ENCODE measurements around the gene TRIM41.

- TF ChIP-seq CTCF (IDR thresholded peaks at IDR 0.05) (no peak), POLR2A (IDR thresholded peaks at IDR 0.05) (no peak)
These were observed 36.0 kb upstream of the TRIM41 start for GRCh38 chr5:181186986-181187499.

All from adrenal gland (tissue), 5 donors.